Neural crest cell (in vitro differentiated cells): ENCODE data around the gene CLSTN1. TPM values are rescaled to one million over a fixed set of nuclear protein-coding genes. Genes with fewer than 3 reads are reported as not detected.

Experiments
- DNase-seq: peaks from one replicate; pipeline ENCODE4 v3.0.0; 2021; ENCODE audit warnings: low read depth, mixed read lengths, low spot score
- H3K27ac Mint-ChIP-seq: one replicate; pipeline ENCODE4 v1.8.0; 2021; ENCODE audit warnings: mild to moderate bottlenecking, mixed read lengths; ENCODE audit not compliant: unreplicated experiment
- H3K27me3 Mint-ChIP-seq: 2 replicates; pipeline ENCODE4 v1.8.0; 2021; ENCODE audit warnings: low read depth, mild to moderate bottlenecking, mixed read lengths
- H3K36me3 Mint-ChIP-seq: 2 replicates; pipeline ENCODE4 v1.8.0; 2021; ENCODE audit warnings: low read depth, mild to moderate bottlenecking, mixed read lengths
- H3K4me1 Mint-ChIP-seq: 2 replicates; pipeline ENCODE4 v1.8.0; 2021; ENCODE audit warnings: mixed read lengths
- H3K4me3 Mint-ChIP-seq: one replicate; pipeline ENCODE4 v1.8.0; 2021; ENCODE audit warnings: mild to moderate bottlenecking, mixed read lengths
- H3K9me3 Mint-ChIP-seq: 2 replicates; pipeline ENCODE4 v1.8.0; 2021; ENCODE audit warnings: mixed read lengths
- CTCF ChIP-seq: fragments of 200-600 bp; sonication (generic); conservative IDR thresholded peaks from 2 replicates; pipeline ENCODE4 v1.5.0; 2021; ENCODE audit warnings: antibody characterized with exemption, mild to moderate bottlenecking
- total RNA-seq: library from RNA; stranded (reverse); gene quantifications from 2 replicates; pipeline ENCODE4 v1.2.1, GENCODE V29; 2021

CLSTN1 gene
- total RNA-seq, 1 donor from 2014 or later, result 136 TPM

GRCh38 chr1:9826087-9826486 lies 2.3 kb upstream of the CLSTN1 start:
- no peak for DNase-seq
- peaks cover 16% of the 10 kb centered on the region for H3K27me3 Mint-ChIP-seq
- no peaks in the 10 kb centered on the region for H3K36me3 Mint-ChIP-seq
- H3K9me3 Mint-ChIP-seq, result no peaks in the 10 kb centered on the region
- H3K4me1 Mint-ChIP-seq, result peaks cover 34% of the 10 kb centered on the region
- TF ChIP-seq CTCF, result no peak
- no peak overlapping the region for H3K27ac Mint-ChIP-seq
- peak overlapping the region; percentile 86 for H3K4me3 Mint-ChIP-seq

- peaks cover 39% of the 10 kb centered on the region for H3K4me1 Mint-ChIP-seq
- H3K4me3 Mint-ChIP-seq, result peak overlapping the region; percentile 86
- H3K27me3 Mint-ChIP-seq, result peaks cover 16% of the 10 kb centered on the region
- no peaks in the 10 kb centered on the region for H3K36me3 Mint-ChIP-seq
- H3K9me3 Mint-ChIP-seq, result no peaks in the 10 kb centered on the region
- DNase-seq, result no peak
- no peak overlapping the region for H3K27ac Mint-ChIP-seq
- TF ChIP-seq CTCF, result no peak
These were observed 1.6 kb upstream of the CLSTN1 start for GRCh38 chr1:9825093-9826074.

GRCh38 chr1:9824702-9825089 lies 931 bp upstream of the CLSTN1 start:
- peaks cover 39% of the 10 kb centered on the region for H3K4me1 Mint-ChIP-seq
- no peak overlapping the region for H3K27ac Mint-ChIP-seq

GRCh38 chr1:9823693-9823942 lies 147 bp downstream of the CLSTN1 start:
- Mint-ChIP-seq H3K9me3 (no peaks in the 10 kb centered on the region), H3K36me3 (no peaks in the 10 kb centered on the region), H3K4me1 (peaks cover 39% of the 10 kb centered on the region), H3K27ac (no peak overlapping the region), H3K27me3 (peaks cover 16% of the 10 kb centered on the region), H3K4me3 (no peak overlapping the region)
- TF ChIP-seq CTCF, result no peak
- no peak for DNase-seq

More at GRCh38 chr1:9824702-9825089, 931 bp upstream of the CLSTN1 start:
- no peaks in the 10 kb centered on the region for H3K9me3 Mint-ChIP-seq
- H3K4me3 Mint-ChIP-seq, result peak overlapping the region; percentile 86
- TF ChIP-seq CTCF, result no peak
- H3K36me3 Mint-ChIP-seq, result no peaks in the 10 kb centered on the region
- DNase-seq, result no peak
- peaks cover 16% of the 10 kb centered on the region for H3K27me3 Mint-ChIP-seq

GRCh38 chr1:9822897-9823692 lies 670 bp downstream of the CLSTN1 start:
- Mint-ChIP-seq H3K36me3 (no peaks in the 10 kb centered on the region), H3K9me3 (no peaks in the 10 kb centered on the region), H3K27ac (peak overlapping the region; percentile 92), H3K4me1 (peaks cover 39% of the 10 kb centered on the region), H3K4me3 (peak overlapping the region; percentile 92), H3K27me3 (peaks cover 16% of the 10 kb centered on the region)
- no peak for DNase-seq
- no peak for TF ChIP-seq CTCF
